ENCODE data around the gene ANKRD27. TPM values are rescaled to one million over a fixed set of nuclear protein-coding genes. Genes with fewer than 3 reads are reported as not detected.

ANKRD27 gene
- total and polyA plus RNA-seq, 10 of the 15 experiments (the other 5 are each of a cell fraction or from before 2014, with no cell fraction given) = 2.8 to 49.9 (median 28.5) TPM

DNA sequence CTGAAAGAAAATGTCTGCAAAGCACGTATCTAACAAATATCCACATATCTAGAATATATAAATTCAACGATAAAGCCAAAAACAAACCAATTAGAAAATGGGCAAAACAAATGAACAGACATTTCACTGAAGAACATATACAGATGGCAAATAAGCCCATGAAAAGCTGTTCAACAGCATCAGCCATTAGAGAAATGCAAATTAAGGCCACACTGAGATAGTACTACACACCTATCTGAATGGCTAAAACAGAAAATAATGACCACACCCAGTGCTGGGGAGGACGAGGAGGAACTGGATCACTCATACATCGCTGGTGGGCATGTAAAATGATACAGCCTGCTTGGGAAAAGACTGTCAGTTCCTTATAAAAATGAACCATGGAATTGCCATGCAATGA, 62.0 kb downstream of the ANKRD27 start:
- no TSS peak for BruUV-seq (replicated peaks)
- ChIA-PET SMC1A (ENCODE audit: uncharacterized antibody, unreplicated experiment) (interaction anchor here (1.4 kb wide), 1 partner anchor 65 kb away, joined by 3 read pairs; no protein-coding TSS in a partner anchor), POLR2A (no interaction called here), RAD21 (ENCODE audit: unreplicated experiment) (no interaction called here), CTCF (interaction anchor here (2.0 kb wide), 1 partner anchor 13 kb away, joined by 9 read pairs; no protein-coding TSS in a partner anchor)
- H3K4me2 ChIP-seq (ENCODE audit: control insufficient read depth, insufficient read depth) = no peak overlapping the region
- H3K4me1 ChIP-seq (ENCODE audit: control insufficient read depth, insufficient read depth, low read length) = no peaks in the 10 kb centered on the region
- H2AFZ ChIP-seq (ENCODE audit: control insufficient read depth, low read depth, low read length) = no peak overlapping the region
- H3K27ac ChIP-seq (ENCODE audit: control insufficient read depth, insufficient read depth) = no peak overlapping the region
- FAIRE-seq = no peak
- no peaks in the 10 kb centered on the region for H3K27me3 ChIP-seq (replicated peaks in 1 of 2; ENCODE audit: control insufficient read depth in 2 of 2, insufficient read depth in 2 of 2, low read length in 1 of 2)
- no peak overlapping the region for H3K9ac ChIP-seq (ENCODE audit: control insufficient read depth, insufficient read depth, low read length)
- ATAC-seq = no peak
- peaks cover 8 to 16% of the 10 kb centered on the region in 2 experiments; a peak in 3 of 4 replicates for H3K36me3 ChIP-seq (ENCODE audit: control insufficient read depth in 2 of 2, insufficient read depth in 2 of 2, low read length in 1 of 2)
- H4K20me1 ChIP-seq (ENCODE audit: control insufficient read depth, insufficient read depth) = no peaks in the 10 kb centered on the region
- TF ChIP-seq LARP7 (IDR thresholded peaks at IDR 0.05) = no peak
- TF ChIP-seq EZH2 (IDR thresholded peaks at IDR 0.05; ENCODE audit: borderline replicate concordance, control insufficient read depth, low read depth, low read length) = no peak
- no peak for TF ChIP-seq SUPT20H (IDR thresholded peaks at IDR 0.05; ENCODE audit: borderline replicate concordance, control insufficient read depth, low read depth, low read length)
- no peak for TF ChIP-seq ATF7 (IDR thresholded peaks at IDR 0.05; ENCODE audit: low read depth)
- no peak for TF ChIP-seq NFYA (IDR thresholded peaks at IDR 0.05; ENCODE audit: borderline replicate concordance, low read depth, low read length)
- TF ChIP-seq, protein P1, sequence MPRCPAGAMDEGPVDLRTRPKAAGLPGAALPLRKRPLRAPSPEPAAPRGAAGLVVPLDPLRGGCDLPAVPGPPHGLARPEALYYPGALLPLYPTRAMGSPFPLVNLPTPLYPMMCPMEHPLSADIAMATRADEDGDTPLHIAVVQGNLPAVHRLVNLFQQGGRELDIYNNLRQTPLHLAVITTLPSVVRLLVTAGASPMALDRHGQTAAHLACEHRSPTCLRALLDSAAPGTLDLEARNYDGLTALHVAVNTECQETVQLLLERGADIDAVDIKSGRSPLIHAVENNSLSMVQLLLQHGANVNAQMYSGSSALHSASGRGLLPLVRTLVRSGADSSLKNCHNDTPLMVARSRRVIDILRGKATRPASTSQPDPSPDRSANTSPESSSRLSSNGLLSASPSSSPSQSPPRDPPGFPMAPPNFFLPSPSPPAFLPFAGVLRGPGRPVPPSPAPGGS (IDR thresholded peaks at IDR 0.05; ENCODE audit: borderline replicate concordance, insufficient read depth, low read depth, low read length, poor library complexity, severe bottlenecking) = no peak
- no peak for TF ChIP-seq SRF (IDR thresholded peaks at IDR 0.05; ENCODE audit: low read depth in 2 of 2, low read length in 2 of 2)
- no peak for TF ChIP-seq ZBED1 (IDR thresholded peaks at IDR 0.05; ENCODE audit: borderline replicate concordance)
- TF ChIP-seq ASH2L (IDR thresholded peaks at IDR 0.05; ENCODE audit: borderline replicate concordance, low read depth) = no peak
- TF ChIP-seq YY1 (IDR thresholded peaks at IDR 0.05; ENCODE audit: low read depth, low read length) = no peak
- intact Hi-C loops (cut with micrococcal nuclease; ENCODE audit: unreplicated experiment) (no loop called here), in situ Hi-C loops (cut with MboI) (no loop called here)
- H3K9me3 ChIP-seq (replicated peaks; ENCODE audit: control insufficient read depth, insufficient read depth, low read length) = no peaks in the 10 kb centered on the region
- no peak overlapping the region for H3K4me3 ChIP-seq
- H3K79me2 ChIP-seq (ENCODE audit: control insufficient read depth, insufficient read depth, low read length) = no peaks in the 10 kb centered on the region
- 73% methylated on average over 4 of the region's 4 CpGs for WGBS (ENCODE audit: insufficient coverage, insufficient replicate concordance, low lambda C conversion rate, missing lambda C conversion rate)
- no peak for DNase-seq (ENCODE audit: low read depth, low spot score)

All from GM12878 (cell line).